Aorta (tissue), 5 donors: ENCODE data around the gene THOC7. TPM values are rescaled to one million over a fixed set of nuclear protein-coding genes. Genes with fewer than 3 reads are reported as not detected.
A peak's percentile ranks its signal among the peaks of the same experiment; 100 is the strongest.

ENCODE experiments used
- ATAC-seq: fragments of 200-7000 bp; cut with Tn5 transposase; one replicate; pipeline ENCODE4 v1.9.1; 2022; ENCODE audit warnings: moderate library complexity; ENCODE audit not compliant: low FRiP score
- DNase-seq, 2 donors: peaks; one replicate each; pipeline ENCODE4 v3.0.0-alpha.2; 2020
- H3K27ac ChIP-seq, 2 donors: one replicate each; pipeline ENCODE4 v1.5.1; 2013; ENCODE audit warnings: low read length in 2 of 2, mild to moderate bottlenecking in 2 of 2, moderate library complexity in 2 of 2, control low read depth in 1 of 2, inconsistent platforms in 1 of 2, low read depth in 1 of 2
- H3K27me3 ChIP-seq, 2 donors: one replicate each; pipeline ENCODE4 v1.6.1; 2013; ENCODE audit warnings: control low read depth in 1 of 2, low read length in 1 of 2, mild to moderate bottlenecking in 1 of 2, moderate library complexity in 1 of 2; ENCODE audit not compliant: insufficient read depth in 2 of 2, control insufficient read depth in 1 of 2
- H3K36me3 ChIP-seq, 2 donors: one replicate each; pipeline ENCODE4 v1.6.1; 2013; ENCODE audit warnings: control low read depth in 1 of 2, low read length in 1 of 2, mild to moderate bottlenecking in 1 of 2; ENCODE audit not compliant: insufficient read depth in 2 of 2, control insufficient read depth in 1 of 2
- H3K4me1 ChIP-seq, 2 donors: one replicate each; pipeline ENCODE4 v1.6.1; 2013; ENCODE audit warnings: low read length in 2 of 2, control low read depth in 1 of 2, mild to moderate bottlenecking in 1 of 2, moderate library complexity in 1 of 2; ENCODE audit not compliant: insufficient read depth in 2 of 2, control insufficient read depth in 1 of 2
- H3K4me3 ChIP-seq, 2 donors: one replicate each; pipeline ENCODE4 v1.5.1; 2013; ENCODE audit warnings: low read length in 2 of 2, control low read depth in 1 of 2, mild to moderate bottlenecking in 1 of 2
- H3K9me3 ChIP-seq: one replicate; pipeline ENCODE4 v1.6.1; 2013; ENCODE audit warnings: mild to moderate bottlenecking, low read length; ENCODE audit not compliant: control insufficient read depth
- WGBS, 2 donors: extraction: QIAGEN DNeasy Blood & Tissue Kit; methylation state at CpG; one replicate each; pipeline ENCODE4 v1.1.7; 2013; 5-methylcytosine and 5-hydroxymethylcytosine counted together
- intact Hi-C, 2 donors: fragments of 100-400 bp; cut with DNase I; formaldehyde crosslinking; loops; one replicate each; pipeline versions ENCODE4 v1.14.2 to v1.15.0; 2022
- long read RNA-seq, 2 donors: library from polyadenylated mRNA; unstranded; transcript quantifications; one replicate each; pipeline ENCODE4 v2.0.0, GENCODE V29; 2020 to 2021
- polyA plus RNA-seq, 2 donors: library from polyadenylated mRNA; stranded (reverse); fragments of 200-250 nt; gene quantifications; one replicate each; pipeline ENCODE4 v1.2.3, GENCODE V29; 2013
- total RNA-seq, 2 donors: library from RNA; stranded (reverse); fragmentation: NEBNext Ultra II Directional; extraction: Animal tissue kit (Norgen Biotek cat#: 25700); gene quantifications; one replicate each; pipeline ENCODE4 v1.2.1, GENCODE V29; 2021
- donor health status: healthy with polysubstance abuse.
- donor health status: Bipolar disorder and iron deficiency.
- donor health status: DM: no; HTN: no; CAD: no.
- donor health status: DM: no; HTN: no; CAD: no.
- donor health status: DM: yes; HTN: yes; CAD: no.

The THOC7 gene
- total RNA-seq (10 to 100 TPM; 53.8 TPM), polyA plus RNA-seq (100 to 1,000 TPM in 1 of 2 donors, 10 to 100 TPM in 1; 64.7 to 150 TPM)
- long read RNA-seq, donor 1, transcript THOC7-201 (8 exons, 990 nt), result major isoform, 11 of 27 reads
- long read RNA-seq, donor 1, partial matches to known transcripts, result 2 of 27 reads
- long read RNA-seq, donor 1, other reads (novel, unspliced or antisense), result 11 of 27 reads
- long read RNA-seq, donor 2, transcript THOC7-201 (8 exons, 990 nt), result major isoform, 14 of 18 reads
- long read RNA-seq, donor 2, partial matches to known transcripts, result 1 of 18 reads
- long read RNA-seq, donor 2, other reads (novel, unspliced or antisense), result 1 of 18 reads

DNA sequence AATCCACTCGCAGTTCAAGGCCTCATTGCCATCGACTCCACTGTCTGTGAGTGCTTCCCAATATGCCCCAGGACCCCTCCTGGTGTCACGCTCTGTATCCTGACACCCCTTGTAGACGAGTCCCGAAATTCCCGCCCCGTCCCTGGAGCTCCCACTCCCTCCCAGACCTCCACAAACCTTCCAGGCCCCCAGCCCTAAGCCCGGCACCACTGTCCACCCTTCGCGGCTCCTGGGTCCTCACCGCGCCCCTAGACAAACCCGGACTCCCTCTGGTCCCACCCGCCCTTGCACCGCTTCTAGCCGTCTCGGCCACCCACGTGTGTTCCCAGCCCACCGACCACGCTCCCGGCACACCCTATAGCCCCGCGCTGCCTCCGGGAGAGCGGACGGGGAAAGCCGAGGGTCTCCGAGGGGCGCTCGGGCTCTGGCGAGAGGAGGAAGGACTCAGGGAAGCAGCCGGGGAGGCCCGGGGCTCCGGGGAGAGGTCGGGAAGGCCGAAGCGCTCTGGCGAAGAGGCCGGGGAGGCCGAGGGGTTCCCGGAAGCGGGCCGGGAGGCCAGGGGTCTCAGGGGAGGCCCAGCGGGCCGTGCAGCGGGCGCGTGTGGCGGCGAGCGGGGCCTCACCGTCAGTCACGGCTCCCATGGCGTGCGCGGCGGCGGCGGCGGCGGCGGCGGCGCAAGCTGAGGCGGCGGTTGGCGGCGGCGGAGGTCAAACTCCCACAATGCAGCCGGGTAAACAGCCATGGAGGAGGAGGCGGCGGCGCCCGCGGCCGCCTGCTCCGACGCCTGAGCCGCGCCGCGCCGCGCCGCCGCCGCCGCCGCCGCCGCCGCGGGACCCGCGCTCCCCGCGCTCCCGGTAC is at the start of gene THOC7, which contains the start of gene ATXN7:
Gene THOC7 (minus strand): TSS at position 656 of the 858 bp plus-strand sequence. CDS start 15 bp downstream, at position 641.
Gene ATXN7 (plus strand): TSS at position 718 of the 858 bp plus-strand sequence. CDS start 48,732 bp downstream, outside the sequence.
- peak; percentile 78 to 93 for DNase-seq
- H3K4me1 ChIP-seq, result peaks cover 2 to 6% of the 10 kb centered on the region in 2 donors
- no peaks in the 10 kb centered on the region for H3K36me3 ChIP-seq
- no peaks in the 10 kb centered on the region for H3K27me3 ChIP-seq
- 0 to 1% methylated on average over 33 to 98 of the region's 98 CpGs for WGBS, 2 donors
- H3K4me3 ChIP-seq, result peak within 1 kb of the TSS; percentile 90 to 92
- intact Hi-C loops, result loop anchor here (5.0 to 10.0 kb wide), 2 partner anchors 49 to 131 kb away; partner anchors contain the start of gene SCAANT1 (in 2 of the 2)
- no peaks in the 10 kb centered on the region for H3K9me3 ChIP-seq
- ATAC-seq, result peak; percentile 80
- H3K27ac ChIP-seq, result peak within 1 kb of the TSS in 1 of 2 donors; percentile 68

DNA sequence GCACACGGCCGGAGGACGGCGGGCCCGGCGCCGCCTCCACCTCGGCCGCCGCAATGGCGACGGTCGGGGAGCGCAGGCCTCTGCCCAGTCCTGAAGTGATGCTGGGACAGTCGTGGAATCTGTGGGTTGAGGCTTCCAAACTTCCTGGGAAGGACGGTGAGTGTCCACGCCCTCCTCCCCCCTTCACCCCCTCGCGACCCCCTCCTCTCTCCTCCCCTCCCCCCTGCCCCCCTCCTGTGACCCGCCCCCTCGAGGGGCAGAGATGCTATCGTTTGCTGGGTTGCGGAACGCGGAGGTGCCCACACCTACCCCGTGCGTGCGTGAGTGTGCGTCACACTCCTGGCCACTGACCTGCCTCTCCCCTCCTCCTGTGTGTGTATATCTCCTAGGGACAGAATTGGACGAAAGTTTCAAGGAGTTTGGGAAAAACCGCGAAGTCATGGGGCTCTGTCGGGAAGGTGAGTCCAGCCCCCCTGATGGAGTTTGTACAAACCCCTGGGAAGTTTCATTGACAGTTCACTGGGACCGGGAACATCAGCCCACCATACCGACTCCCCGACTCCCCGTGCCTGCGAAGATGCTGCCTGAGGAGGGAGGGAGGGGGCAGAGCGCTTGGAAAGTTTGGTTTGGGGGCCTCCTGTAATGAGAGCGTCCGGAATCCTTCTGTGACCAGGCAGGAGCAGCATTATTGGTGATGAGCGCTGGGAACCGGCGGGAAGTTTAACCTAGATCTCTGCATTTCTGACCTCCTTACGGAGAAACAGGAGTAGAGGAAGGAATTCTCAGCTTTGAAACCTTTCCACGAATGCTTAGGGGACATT is 49.4 kb upstream of the THOC7 start:
- DNase-seq (peak; percentile 70 to 87), ATAC-seq (peak; percentile 70)
- 1 to 2% methylated on average over 25 to 46 of the region's 46 CpGs for WGBS, 2 donors
- Histone ChIP-seq H3K9me3 (no peaks in the 10 kb centered on the region), H3K4me1 (peaks cover 0 to 4% of the 10 kb centered on the region in 2 donors), H3K36me3 (no peaks in the 10 kb centered on the region), H3K27me3 (no peaks in the 10 kb centered on the region), H3K27ac (peak overlapping the region; percentile 92 to 98), H3K4me3 (peak overlapping the region; percentile 86 to 99)
- intact Hi-C loops, result loop anchor here (5.0 to 10.0 kb wide), 2 partner anchors 51 to 82 kb away; partner anchors contain the start of genes ATXN7 (in 2 of the 2) and THOC7 (in 2 of the 2)

DNA sequence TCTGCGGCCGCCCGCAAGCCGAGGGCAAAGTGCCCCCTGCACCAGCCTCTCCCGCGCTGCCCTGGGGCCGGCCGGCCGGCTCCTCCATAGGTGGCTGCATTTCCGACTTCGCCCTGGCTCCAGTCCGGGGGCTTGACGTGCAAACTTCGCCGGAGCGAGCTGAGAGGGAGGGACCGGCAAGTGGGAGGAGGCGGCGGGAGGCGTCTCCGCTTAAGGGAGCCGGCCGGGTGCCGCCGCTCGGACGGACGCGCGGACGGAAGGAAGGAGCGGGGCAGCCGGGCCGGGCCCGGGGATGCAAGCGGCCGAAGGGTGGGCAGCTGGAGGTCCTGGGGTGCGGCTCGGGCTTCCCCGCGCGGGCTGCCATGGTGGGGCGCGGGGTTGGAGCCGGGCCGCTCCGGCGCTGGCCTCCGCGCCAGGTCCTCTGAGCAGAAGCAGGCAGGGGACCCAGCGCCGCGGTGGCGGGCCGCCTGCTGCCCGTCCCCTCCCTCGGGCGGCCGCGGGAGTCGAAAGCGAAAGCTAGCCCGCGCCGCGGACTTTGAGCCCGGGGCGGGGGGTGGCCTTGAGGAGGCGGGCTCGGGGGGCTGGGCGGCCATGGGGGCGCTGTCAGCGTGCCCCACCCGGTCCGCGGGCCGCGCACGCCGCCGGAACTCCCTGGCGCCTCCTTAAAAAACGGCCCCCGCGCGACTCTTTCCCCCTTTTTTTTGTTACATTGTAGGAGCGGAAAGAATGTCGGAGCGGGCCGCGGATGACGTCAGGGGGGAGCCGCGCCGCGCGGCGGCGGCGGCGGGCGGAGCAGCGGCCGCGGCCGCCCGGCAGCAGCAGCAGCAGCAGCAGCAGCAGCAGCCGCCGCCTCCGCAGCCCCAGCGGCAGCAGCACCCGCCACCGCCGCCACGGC is 48.5 kb upstream of the THOC7 start, which contains the start of gene SCAANT1:
Gene SCAANT1 (minus strand): TSS at position 511 of the 895 bp plus-strand sequence.
- H3K27me3 ChIP-seq, result no peaks in the 10 kb centered on the region
- intact Hi-C loops, result loop anchor here (5.0 to 10.0 kb wide), 2 partner anchors 50 to 83 kb away; partner anchors contain the start of genes ATXN7 (in 2 of the 2) and THOC7 (in 2 of the 2)
- peak within 1 kb of the TSS; percentile 98 to 99 for H3K27ac ChIP-seq
- peak within 1 kb of the TSS; percentile 86 to 99 for H3K4me3 ChIP-seq
- H3K36me3 ChIP-seq, result no peaks in the 10 kb centered on the region
- 1% methylated on average over 47 to 115 of the region's 115 CpGs for WGBS, 2 donors
- DNase-seq, result peak; percentile 94 to 96
- peaks cover 0 to 4% of the 10 kb centered on the region in 2 donors for H3K4me1 ChIP-seq
- H3K9me3 ChIP-seq, result no peaks in the 10 kb centered on the region
- peak; percentile 94 for ATAC-seq

DNA sequence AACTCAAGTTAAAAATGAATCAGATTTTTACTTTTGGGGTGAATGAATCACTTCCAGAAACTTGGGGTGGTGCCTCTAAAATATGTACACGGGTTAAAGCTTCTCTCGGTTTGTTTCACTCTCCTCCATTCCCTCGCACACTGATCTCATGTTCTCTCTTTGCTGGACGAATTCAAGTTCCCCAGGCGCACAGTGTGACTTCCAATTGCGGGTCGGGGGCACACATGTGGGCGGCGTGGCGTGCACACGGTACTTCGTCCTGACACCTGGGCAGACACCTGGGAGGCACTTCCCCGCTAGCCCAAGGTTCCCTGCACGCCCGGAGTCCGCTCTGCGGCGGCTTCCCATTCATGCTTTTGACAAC is 47.9 kb upstream of the THOC7 start:
- no peak for ATAC-seq

DNA sequence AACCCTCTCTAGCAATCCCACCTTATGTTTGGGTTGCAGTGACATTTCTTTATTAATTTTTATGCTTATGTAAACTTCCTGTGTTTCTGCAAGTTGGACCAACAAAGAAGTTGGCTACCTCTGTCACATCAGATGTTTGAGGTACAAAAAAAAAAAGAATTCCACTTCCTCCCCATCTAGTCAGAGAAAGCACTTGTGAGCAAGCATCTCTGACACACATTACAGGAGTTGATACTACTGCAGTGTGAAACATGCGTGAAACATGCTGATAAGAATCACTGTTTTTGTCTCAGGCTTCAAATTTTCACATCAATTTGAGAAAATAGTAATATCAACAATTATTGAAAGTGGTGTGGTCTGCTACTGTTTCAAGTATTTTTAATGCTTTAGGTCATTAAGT is 47.3 kb upstream of the THOC7 start:
- no peak for ATAC-seq

More for the DNA sequence above, 47.9 kb upstream of the THOC7 start:
- Histone ChIP-seq H3K27ac (peak overlapping the region in 1 of 2 donors; percentile 97), H3K9me3 (no peaks in the 10 kb centered on the region), H3K36me3 (no peaks in the 10 kb centered on the region), H3K27me3 (no peaks in the 10 kb centered on the region), H3K4me1 (peaks cover 0 to 4% of the 10 kb centered on the region in 2 donors), H3K4me3 (peak overlapping the region; percentile 86 to 99)
- 1% methylated on average over 18 of the region's 18 CpGs for WGBS, 2 donors
- intact Hi-C loops, result loop anchor here (5.0 to 10.0 kb wide), 2 partner anchors 49 to 83 kb away; partner anchors contain the start of genes ATXN7 (in 2 of the 2) and THOC7 (in 2 of the 2)
- no peak for DNase-seq

DNA sequence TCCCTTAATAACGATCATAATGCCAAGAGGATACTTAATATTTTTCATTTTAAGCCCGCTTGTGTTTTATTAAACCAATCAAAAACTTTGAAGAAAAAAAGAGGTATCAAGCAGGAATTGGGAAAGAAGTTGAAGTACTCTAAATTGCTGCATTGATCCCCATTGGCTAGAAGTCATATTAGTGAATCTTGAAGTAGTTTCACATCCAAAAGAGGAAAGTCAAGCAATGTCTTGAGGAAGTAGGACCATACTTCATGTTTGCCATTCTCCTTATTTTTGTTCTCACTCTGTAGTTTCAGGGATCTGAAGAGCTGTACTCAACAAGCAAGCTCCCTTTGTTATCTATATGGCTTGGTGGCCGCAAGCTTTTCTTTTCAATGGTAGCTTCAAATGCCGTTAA is 46.4 kb upstream of the THOC7 start:
- H3K4me3 ChIP-seq, result no peak overlapping the region
- ATAC-seq (no peak), DNase-seq (no peak)
- H3K9me3 ChIP-seq, result no peaks in the 10 kb centered on the region
- no peak overlapping the region for H3K27ac ChIP-seq
- no peaks in the 10 kb centered on the region for H3K36me3 ChIP-seq
- no peaks in the 10 kb centered on the region for H3K27me3 ChIP-seq
- WGBS, 2 donors, result 96 to 98% methylated on average over 4 of the region's 4 CpGs
- intact Hi-C loops, result loop anchor here (5.0 to 10.0 kb wide), 2 partner anchors 48 to 85 kb away; partner anchors contain the start of genes ATXN7 (in 2 of the 2) and THOC7 (in 2 of the 2)
- H3K4me1 ChIP-seq, result peaks cover 0 to 4% of the 10 kb centered on the region in 2 donors

More for the DNA sequence above, 47.3 kb upstream of the THOC7 start:
- DNase-seq, result no peak
- intact Hi-C loops, result loop anchor here (5.0 to 10.0 kb wide), 2 partner anchors 49 to 84 kb away; partner anchors contain the start of genes ATXN7 (in 2 of the 2) and THOC7 (in 2 of the 2)
- no peaks in the 10 kb centered on the region for H3K9me3 ChIP-seq
- H3K4me1 ChIP-seq, result peaks cover 0 to 4% of the 10 kb centered on the region in 2 donors
- H3K4me3 ChIP-seq, result no peak overlapping the region
- no peaks in the 10 kb centered on the region for H3K36me3 ChIP-seq
- WGBS, 2 donors, result 50 to 57% methylated on average over 1 of the region's 1 CpG
- no peak overlapping the region for H3K27ac ChIP-seq
- no peaks in the 10 kb centered on the region for H3K27me3 ChIP-seq

DNA sequence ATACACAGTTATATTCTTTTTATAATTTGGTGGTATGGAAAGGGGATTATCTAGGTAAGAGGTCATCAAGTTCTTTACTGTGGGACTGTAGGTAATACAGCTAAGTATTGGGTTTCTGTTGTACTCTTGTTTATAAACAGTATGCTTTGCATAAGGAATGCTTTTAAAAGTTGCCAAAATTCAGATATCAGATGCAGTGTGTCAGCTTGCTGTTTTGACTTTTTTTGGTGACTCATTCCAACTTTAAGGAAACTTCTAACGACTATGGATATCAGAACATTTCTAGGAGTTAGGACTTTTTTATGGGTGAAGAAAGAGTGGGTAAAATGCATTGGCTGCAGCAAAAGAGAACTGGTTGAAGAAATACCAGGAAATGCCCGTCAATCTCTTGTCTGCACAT is 45.8 kb upstream of the THOC7 start:
- DNase-seq (no peak), ATAC-seq (no peak)
- Histone ChIP-seq H3K27me3 (no peaks in the 10 kb centered on the region), H3K4me1 (peaks cover 0 to 4% of the 10 kb centered on the region in 2 donors), H3K36me3 (no peaks in the 10 kb centered on the region), H3K4me3 (no peak overlapping the region), H3K27ac (no peak overlapping the region), H3K9me3 (no peaks in the 10 kb centered on the region)
- intact Hi-C loops, result no loop called here
- 80 to 81% methylated on average over 2 of the region's 2 CpGs for WGBS, 2 donors
